ENCODE measurements around the gene ANGPTL3. TPM values are rescaled to one million over a fixed set of nuclear protein-coding genes. Genes with fewer than 3 reads are reported as not detected.
"Not testable (repeated sequence)": the region's sequence is repeated elsewhere in the genome, so short reads cannot be mapped to it uniquely, and the experiment has no call there.

Gene ANGPTL3
- not detected in 3 replicates for total RNA-seq

- Mint-ChIP-seq H3K36me3 (peaks cover 8% of the 10 kb centered on the region), H3K4me3 (no peak within 1 kb of the TSS), H3K27ac (no peak within 1 kb of the TSS), H3K4me1 (peaks cover 4% of the 10 kb centered on the region), H3K27me3 (ENCODE audit: low read depth) (no peaks in the 10 kb centered on the region), H3K9me3 (no peaks in the 10 kb centered on the region)
- DNase-seq (ENCODE audit: low spot score in 2 of 2, unreplicated experiment in 2 of 2): no peak
- TF ChIP-seq CTCF (IDR thresholded peaks at IDR 0.05; ENCODE audit: unreplicated experiment): no peak
Measured at GRCh38 chr1:62597281-62597680, at the start of gene ANGPTL3. ANGPTL3 (plus strand) TSS chr1:62597520; CDS start chr1:62597567, 47 bp downstream.

GRCh38 chr1:62561306-62561705 lies 36.0 kb upstream of the ANGPTL3 start:
- Mint-ChIP-seq H3K4me1 (peaks cover 2% of the 10 kb centered on the region), H3K27ac (no peak overlapping the region), H3K4me3 (no peak overlapping the region), H3K9me3 (peaks cover 7% of the 10 kb centered on the region), H3K27me3 (ENCODE audit: low read depth) (no peaks in the 10 kb centered on the region), H3K36me3 (peaks cover 51% of the 10 kb centered on the region)
- no peak for DNase-seq (ENCODE audit: low spot score in 2 of 2, unreplicated experiment in 2 of 2)
- TF ChIP-seq CTCF (IDR thresholded peaks at IDR 0.05; ENCODE audit: unreplicated experiment): no peak

- Mint-ChIP-seq H3K36me3 (peaks cover 77% of the 10 kb centered on the region), H3K9me3 (peaks cover 42% of the 10 kb centered on the region)
- H3K4me3 Mint-ChIP-seq; H3K27ac Mint-ChIP-seq; DNase-seq (ENCODE audit: low spot score in 2 of 2, unreplicated experiment in 2 of 2); H3K4me1 Mint-ChIP-seq; H3K27me3 Mint-ChIP-seq (ENCODE audit: low read depth): not testable (repeated sequence)
Measured at GRCh38 chr1:62567182-62567581, 30.1 kb upstream of the ANGPTL3 start.

- DNase-seq (ENCODE audit: low spot score in 2 of 2, unreplicated experiment in 2 of 2); H3K27me3 Mint-ChIP-seq (ENCODE audit: low read depth); H3K4me1 Mint-ChIP-seq; H3K4me3 Mint-ChIP-seq; H3K27ac Mint-ChIP-seq: not testable (repeated sequence)
- Mint-ChIP-seq H3K9me3 (peaks cover 42% of the 10 kb centered on the region), H3K36me3 (peaks cover 83% of the 10 kb centered on the region)
Measured at GRCh38 chr1:62567926-62568325, 29.4 kb upstream of the ANGPTL3 start.

GRCh38 chr1:62571517-62571916 lies 25.8 kb upstream of the ANGPTL3 start:
- H3K27ac Mint-ChIP-seq; H3K27me3 Mint-ChIP-seq (ENCODE audit: low read depth); H3K4me3 Mint-ChIP-seq; H3K4me1 Mint-ChIP-seq; DNase-seq (ENCODE audit: low spot score in 2 of 2, unreplicated experiment in 2 of 2): not testable (repeated sequence)
- peaks cover 69% of the 10 kb centered on the region for H3K36me3 Mint-ChIP-seq
- H3K9me3 Mint-ChIP-seq: peaks cover 33% of the 10 kb centered on the region

- Mint-ChIP-seq H3K9me3 (peaks cover 30% of the 10 kb centered on the region), H3K36me3 (peaks cover 60% of the 10 kb centered on the region), H3K4me3 (no peak overlapping the region), H3K27me3 (ENCODE audit: low read depth) (no peaks in the 10 kb centered on the region), H3K4me1 (no peaks in the 10 kb centered on the region), H3K27ac (no peak overlapping the region)
- no peak for DNase-seq (ENCODE audit: low spot score in 2 of 2, unreplicated experiment in 2 of 2)
- TF ChIP-seq CTCF (IDR thresholded peaks at IDR 0.05; ENCODE audit: unreplicated experiment): no peak
Measured at GRCh38 chr1:62572476-62572875, 24.8 kb upstream of the ANGPTL3 start.

- no peaks in the 10 kb centered on the region for H3K27me3 Mint-ChIP-seq (ENCODE audit: low read depth)
- no peak for TF ChIP-seq CTCF (IDR thresholded peaks at IDR 0.05; ENCODE audit: unreplicated experiment)
- H3K4me3 Mint-ChIP-seq: no peak overlapping the region
- H3K4me1 Mint-ChIP-seq: no peaks in the 10 kb centered on the region
- H3K9me3 Mint-ChIP-seq: peaks cover 25% of the 10 kb centered on the region
- H3K27ac Mint-ChIP-seq: no peak overlapping the region
- no peak for DNase-seq (ENCODE audit: low spot score in 2 of 2, unreplicated experiment in 2 of 2)
- H3K36me3 Mint-ChIP-seq: peaks cover 54% of the 10 kb centered on the region
Measured at GRCh38 chr1:62573675-62574074, 23.6 kb upstream of the ANGPTL3 start.
